DND-41 (cell line): ENCODE data around the gene DUSP5.

Source experiments
- ATAC-seq: fragments of 200-7000 bp; cut with Tn5 transposase; 3 replicates; pipeline ENCODE4 v1.9.1; 2021; ENCODE audit warnings: low read depth; ENCODE audit not compliant: insufficient read depth
- DNase-seq: peaks from one replicate; pipeline ENCODE4 v3.0.0-alpha.2; 2020
- H2AFZ ChIP-seq: 2 replicates; pipeline ENCODE4 v1.6.0; 2012; ENCODE audit warnings: low read depth, low read length
- H3K27ac ChIP-seq: 2 replicates; pipeline ENCODE4 v1.5.1; 2012; ENCODE audit warnings: low read length, inconsistent platforms
- H3K27me3 ChIP-seq: fragments of 200-600 bp; sonication (generic); 2 replicates; pipeline ENCODE4 v1.6.0; 2012; ENCODE audit warnings: low read length, mild to moderate bottlenecking, inconsistent platforms; ENCODE audit not compliant: insufficient read depth, poor library complexity
- H3K36me3 ChIP-seq: 2 replicates; pipeline ENCODE4 v1.5.1; 2012; ENCODE audit warnings: low read length, inconsistent platforms; ENCODE audit not compliant: insufficient read depth
- H3K4me1 ChIP-seq: 2 replicates; pipeline ENCODE4 v1.5.1; 2012; ENCODE audit warnings: mild to moderate bottlenecking, low read length; ENCODE audit not compliant: insufficient read depth
- H3K4me2 ChIP-seq: 2 replicates; pipeline ENCODE4 v1.6.0; 2012; ENCODE audit warnings: mild to moderate bottlenecking, moderate library complexity, low read length, inconsistent platforms; ENCODE audit not compliant: insufficient read depth
- H3K4me3 ChIP-seq, 2 experiments: fragments of 200-600 bp in 1 of 2; shearing (Covaris generic) in 1 of 2; 2 replicates each; pipeline ENCODE4 v1.5.1; 2012 to 2016; ENCODE audit warnings: inconsistent platforms in 2 of 2, low read length in 2 of 2, mild to moderate bottlenecking in 2 of 2, low read depth in 1 of 2, moderate library complexity in 1 of 2
- H3K79me2 ChIP-seq: 2 replicates; pipeline ENCODE4 v1.6.0; 2012; ENCODE audit warnings: low read length, inconsistent platforms; ENCODE audit not compliant: insufficient read depth
- H3K9ac ChIP-seq: 2 replicates; pipeline ENCODE4 v1.6.0; 2012; ENCODE audit warnings: low read depth, mild to moderate bottlenecking, inconsistent platforms, low read length, moderate library complexity
- H3K9me3 ChIP-seq: 2 replicates; pipeline ENCODE4 v1.5.1; 2012; ENCODE audit warnings: low read length, moderate library complexity, mild to moderate bottlenecking, inconsistent platforms; ENCODE audit not compliant: insufficient read depth, severe bottlenecking
- H4K20me1 ChIP-seq: 2 replicates; pipeline ENCODE4 v1.6.0; 2012; ENCODE audit warnings: low read length; ENCODE audit not compliant: insufficient read depth
- CTCF ChIP-seq: IDR thresholded peaks from 2 replicates; pipeline ENCODE4 v1.5.1; 2012; ENCODE audit warnings: borderline replicate concordance, low read length, moderate library complexity, mild to moderate bottlenecking; ENCODE audit not compliant: poor library complexity, severe bottlenecking; ENCODE audit errors: extremely low read depth
- EZH2 ChIP-seq: IDR thresholded peaks from 3 replicates; pipeline ENCODE4 v1.6.1; 2012; ENCODE audit warnings: borderline replicate concordance, low read depth, mild to moderate bottlenecking, moderate library complexity, low read length, inconsistent platforms; ENCODE audit not compliant: severe bottlenecking

Gene DUSP5

GRCh38 chr10:110486680-110487410 lies 10.9 kb upstream of the DUSP5 start:
- no peak for ATAC-seq
- H3K9ac ChIP-seq = no peak overlapping the region
- no peaks in the 10 kb centered on the region for H3K36me3 ChIP-seq
- H3K27me3 ChIP-seq = peaks cover 3% of the 10 kb centered on the region
- no peak overlapping the region for H3K4me3 ChIP-seq
- no peaks in the 10 kb centered on the region for H3K4me1 ChIP-seq
- no peak overlapping the region for H2AFZ ChIP-seq
- H3K27ac ChIP-seq = no peak overlapping the region
- H3K79me2 ChIP-seq = no peaks in the 10 kb centered on the region
- no peaks in the 10 kb centered on the region for H4K20me1 ChIP-seq
- DNase-seq = no peak
- no peaks in the 10 kb centered on the region for H3K9me3 ChIP-seq
- no peak overlapping the region for H3K4me2 ChIP-seq
- TF ChIP-seq CTCF (no peak), EZH2 (no peak)

GRCh38 chr10:110487411-110488331 lies 10.0 kb upstream of the DUSP5 start:
- Histone ChIP-seq H3K9me3 (no peaks in the 10 kb centered on the region), H3K9ac (no peak overlapping the region), H3K4me1 (no peaks in the 10 kb centered on the region), H2AFZ (no peak overlapping the region), H3K27ac (no peak overlapping the region), H3K79me2 (no peaks in the 10 kb centered on the region), H3K4me3 (no peak overlapping the region), H3K4me2 (no peak overlapping the region), H3K36me3 (no peaks in the 10 kb centered on the region), H3K27me3 (peaks cover 3% of the 10 kb centered on the region), H4K20me1 (no peaks in the 10 kb centered on the region)
- DNase-seq (no peak), ATAC-seq (no peak)
- no peak for TF ChIP-seq EZH2
- TF ChIP-seq CTCF = no peak

- Histone ChIP-seq H3K4me1 (no peaks in the 10 kb centered on the region), H3K4me2 (no peak overlapping the region), H3K27me3 (peaks cover 3% of the 10 kb centered on the region), H3K79me2 (no peaks in the 10 kb centered on the region), H3K9me3 (no peaks in the 10 kb centered on the region), H2AFZ (no peak overlapping the region), H3K9ac (no peak overlapping the region), H3K4me3 (no peak overlapping the region), H4K20me1 (no peaks in the 10 kb centered on the region), H3K36me3 (no peaks in the 10 kb centered on the region), H3K27ac (no peak overlapping the region)
- DNase-seq (no peak), ATAC-seq (no peak)
- TF ChIP-seq EZH2 (no peak), CTCF (no peak)
Measured at GRCh38 chr10:110488332-110488681, 9.4 kb upstream of the DUSP5 start.
